ACC112 (cell line): ENCODE measurements around the gene SFXN4.
"Not testable (repeated sequence)": the region's sequence is repeated elsewhere in the genome, so short reads cannot be mapped to it uniquely, and the experiment has no call there.

Source experiments
- H2AFZ ChIP-seq: fragments of 200-600 bp; sonication (generic); one replicate; pipeline ENCODE4 v1.6.0; 2017; ENCODE audit warnings: antibody characterized with exemption, low read length; ENCODE audit not compliant: unreplicated experiment
- H3K27ac ChIP-seq: fragments of 200-600 bp; sonication (generic); 2 replicates; pipeline ENCODE4 v1.5.1; 2014; ENCODE audit warnings: low read depth, mild to moderate bottlenecking, antibody characterized with exemption, low read length, moderate library complexity
- H3K27me3 ChIP-seq: fragments of 200-600 bp; sonication (generic); 2 replicates; pipeline ENCODE4 v1.6.1; 2014; ENCODE audit warnings: mild to moderate bottlenecking, antibody characterized with exemption, low read length, moderate library complexity, mixed read lengths; ENCODE audit not compliant: insufficient read depth
- H3K36me3 ChIP-seq: fragments of 200-600 bp; sonication (generic); 2 replicates; pipeline ENCODE4 v1.6.1; 2016; ENCODE audit warnings: mild to moderate bottlenecking, antibody characterized with exemption, low read length, moderate library complexity, mixed read lengths; ENCODE audit not compliant: insufficient read depth
- H3K4me1 ChIP-seq: fragments of 200-600 bp; sonication (generic); one replicate; pipeline ENCODE4 v1.6.1; 2016; ENCODE audit warnings: low read length, mixed read lengths; ENCODE audit not compliant: insufficient read depth, unreplicated experiment, control insufficient read depth
- H3K4me3 ChIP-seq: fragments of 200-600 bp; sonication (generic); 2 replicates; pipeline ENCODE4 v1.5.1; 2014; ENCODE audit warnings: mild to moderate bottlenecking, low read depth, low read length
- H3K79me2 ChIP-seq: fragments of 200-600 bp; sonication (generic); one replicate; pipeline ENCODE4 v1.6.0; 2016; ENCODE audit warnings: low read length; ENCODE audit not compliant: control insufficient read depth, unreplicated experiment, insufficient read depth

The SFXN4 gene

GRCh38 chr10:119162452-119163092, 2.9 kb downstream of the SFXN4 start:
- no peaks in the 10 kb centered on the region for H3K27me3 ChIP-seq
- no peaks in the 10 kb centered on the region for H3K79me2 ChIP-seq
- no peak overlapping the region for H3K4me3 ChIP-seq
- H3K36me3 ChIP-seq = no peaks in the 10 kb centered on the region
- H2AFZ ChIP-seq = no peak overlapping the region
- H3K4me1 ChIP-seq = peaks cover 29% of the 10 kb centered on the region
- no peak overlapping the region for H3K27ac ChIP-seq

- Histone ChIP-seq H2AFZ (no peak overlapping the region), H3K27me3 (no peaks in the 10 kb centered on the region), H3K4me1 (peaks cover 29% of the 10 kb centered on the region), H3K27ac (no peak overlapping the region), H3K4me3 (no peak overlapping the region), H3K36me3 (no peaks in the 10 kb centered on the region), H3K79me2 (no peaks in the 10 kb centered on the region)
These were observed 3.6 kb downstream of the SFXN4 start for GRCh38 chr10:119161680-119162451.

- H3K27me3 ChIP-seq = no peaks in the 10 kb centered on the region
- peaks cover 8% of the 10 kb centered on the region; the same call in 1 of the 2 replicates for H3K36me3 ChIP-seq
- H3K4me1 ChIP-seq = peaks cover 16% of the 10 kb centered on the region
- no peak overlapping the region for H3K27ac ChIP-seq
- H2AFZ ChIP-seq = no peak overlapping the region
- H3K79me2 ChIP-seq = no peaks in the 10 kb centered on the region
- no peak overlapping the region for H3K4me3 ChIP-seq
These were observed 6.2 kb downstream of the SFXN4 start for GRCh38 chr10:119159332-119159731.

GRCh38 chr10:119153661-119154060, 11.9 kb downstream of the SFXN4 start:
- Histone ChIP-seq H3K36me3 (peaks cover 14% of the 10 kb centered on the region; the same call in 1 of the 2 replicates), H3K79me2 (no peaks in the 10 kb centered on the region), H2AFZ (no peak overlapping the region), H3K4me3 (no peak overlapping the region), H3K27me3 (no peaks in the 10 kb centered on the region), H3K4me1 (no peaks in the 10 kb centered on the region), H3K27ac (no peak overlapping the region)

- Histone ChIP-seq H3K4me1 (no peaks in the 10 kb centered on the region), H3K27ac (no peak overlapping the region), H3K36me3 (peaks cover 14% of the 10 kb centered on the region; the same call in 1 of the 2 replicates), H2AFZ (no peak overlapping the region), H3K4me3 (no peak overlapping the region), H3K79me2 (no peaks in the 10 kb centered on the region), H3K27me3 (no peaks in the 10 kb centered on the region)
These were observed 12.5 kb downstream of the SFXN4 start for GRCh38 chr10:119153041-119153440.

- H3K27ac ChIP-seq, H3K79me2 ChIP-seq, H2AFZ ChIP-seq, H3K4me1 ChIP-seq, H3K27me3 ChIP-seq, H3K4me3 ChIP-seq: not testable (repeated sequence)
- peaks cover 14% of the 10 kb centered on the region; the same call in 1 of the 2 replicates for H3K36me3 ChIP-seq
These were observed 13.9 kb downstream of the SFXN4 start for GRCh38 chr10:119151601-119152000.

GRCh38 chr10:119149729-119150128, 15.8 kb downstream of the SFXN4 start:
- Histone ChIP-seq H3K79me2 (no peaks in the 10 kb centered on the region), H3K27me3 (no peaks in the 10 kb centered on the region), H3K4me3 (no peak overlapping the region), H3K36me3 (peaks cover 6% of the 10 kb centered on the region), H2AFZ (no peak overlapping the region), H3K4me1 (no peaks in the 10 kb centered on the region), H3K27ac (no peak overlapping the region)

- Histone ChIP-seq H3K27ac (no peak overlapping the region), H3K4me3 (no peak overlapping the region), H3K36me3 (peaks cover 5% of the 10 kb centered on the region), H2AFZ (no peak overlapping the region), H3K4me1 (no peaks in the 10 kb centered on the region), H3K27me3 (no peaks in the 10 kb centered on the region), H3K79me2 (no peaks in the 10 kb centered on the region)
These were observed 16.4 kb downstream of the SFXN4 start for GRCh38 chr10:119149157-119149556.

- no peak overlapping the region for H3K4me3 ChIP-seq
- H3K79me2 ChIP-seq = no peaks in the 10 kb centered on the region
- no peak overlapping the region for H3K27ac ChIP-seq
- H3K27me3 ChIP-seq = no peaks in the 10 kb centered on the region
- H3K4me1 ChIP-seq = no peaks in the 10 kb centered on the region
- no peak overlapping the region for H2AFZ ChIP-seq
- H3K36me3 ChIP-seq = no peaks in the 10 kb centered on the region; the same call in 1 of the 2 replicates
These were observed 21.9 kb downstream of the SFXN4 start for GRCh38 chr10:119143657-119144056.

- no peaks in the 10 kb centered on the region for H3K27me3 ChIP-seq
- no peaks in the 10 kb centered on the region for H3K79me2 ChIP-seq
- H3K27ac ChIP-seq = no peak overlapping the region
- no peaks in the 10 kb centered on the region for H3K36me3 ChIP-seq
- H2AFZ ChIP-seq = no peak overlapping the region
- no peak overlapping the region for H3K4me3 ChIP-seq
- H3K4me1 ChIP-seq = peaks cover 6% of the 10 kb centered on the region
These were observed 24.8 kb downstream of the SFXN4 start for GRCh38 chr10:119140603-119141245.
